ENCODE measurements around the gene SESN2.

DNA sequence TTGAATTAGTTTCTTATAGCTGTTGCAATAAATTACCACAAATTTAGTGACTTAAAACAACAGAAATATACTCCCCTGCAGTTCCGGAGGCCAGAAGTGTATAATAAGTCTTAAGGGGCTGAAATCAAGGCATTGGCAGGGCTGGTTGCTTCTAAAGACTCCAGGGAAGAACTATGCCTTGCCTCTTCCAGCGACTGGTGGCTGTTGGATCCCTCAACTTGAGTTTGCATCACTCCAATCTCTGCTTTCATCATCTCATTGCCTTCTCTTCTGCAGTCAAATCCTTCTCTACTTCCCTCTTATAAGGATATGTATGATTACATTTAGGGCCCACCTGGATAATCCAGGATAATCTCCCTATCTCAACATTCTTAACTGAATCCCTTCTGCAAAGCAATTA is 50.4 kb downstream of the SESN2 start:
- TF ChIP-seq POLR2A (IDR thresholded peaks at IDR 0.05; ENCODE audit: low read length), result no peak
- no peak for TF ChIP-seq REST (IDR thresholded peaks at IDR 0.05)
- no peak for TF ChIP-seq ZSCAN20 (CRISPR knock-in tag; IDR thresholded peaks at IDR 0.05)

Data from A549 (cell line).